Stomach (tissue), 9 donors: Measurements from ENCODE around the gene ACAP2. TPM values are rescaled to one million over a fixed set of nuclear protein-coding genes. Genes with fewer than 3 reads are reported as not detected.

ENCODE experiments used
- DNase-seq, 2 donors: peaks; one replicate each; pipeline versions ENCODE4 v3.0.0 to v3.0.0-alpha.2; 2013 to 2019
- H3K27ac ChIP-seq, 5 donors: fragments of 200-600 bp in 4 of 5; sonication (generic) in 4 of 5; one replicate each; pipeline ENCODE4 v1.5.1; 2013 to 2019; ENCODE audit warnings: mild to moderate bottlenecking in 1 of 5, moderate library complexity in 1 of 5
- H3K27me3 ChIP-seq, 3 donors: fragments of 200-600 bp; sonication (generic); one replicate each; pipeline ENCODE4 v1.5.1; 2017 to 2019; ENCODE audit warnings: mixed run types in 1 of 3
- H3K36me3 ChIP-seq, 4 donors: fragments of 200-600 bp; sonication (generic); 1 replicate in 3 of 4; 2 replicates in 1 of 4; pipeline ENCODE4 v1.5.1; 2016 to 2019
- H3K4me1 ChIP-seq, 4 donors: fragments of 200-600 bp; sonication (generic); one replicate each; pipeline ENCODE4 v1.5.1; 2016 to 2019
- H3K4me3 ChIP-seq, 4 donors: fragments of 200-600 bp; sonication (generic) in 3 of 4; one replicate each; pipeline ENCODE4 v1.5.1; 2016 to 2019; ENCODE audit warnings: mild to moderate bottlenecking in 1 of 4
- H3K9me3 ChIP-seq, 4 donors: fragments of 200-600 bp; sonication (generic); one replicate each; pipeline ENCODE4 v1.5.1; 2016 to 2019
- EP300 ChIP-seq: sonication (generic); formaldehyde crosslinking; IDR thresholded peaks from one replicate; pipeline ENCODE4 v1.6.1; 2017; ENCODE audit warnings: antibody characterized with exemption
- POLR2A ChIP-seq, 4 donors: fragments of 450-650 bp; IDR thresholded peaks; one replicate each; pipeline ENCODE4 v1.6.1; 2016; ENCODE audit warnings: antibody characterized with exemption in 4 of 4, control low read depth in 2 of 4, mild to moderate bottlenecking in 1 of 4, moderate library complexity in 1 of 4
- POLR2AphosphoS5 ChIP-seq, 3 donors: sonication (generic); formaldehyde crosslinking; IDR thresholded peaks; one replicate each; pipeline ENCODE4 v1.6.1; 2016; ENCODE audit warnings: antibody characterized with exemption in 3 of 3
- WGBS, 5 donors: extraction: QIAGEN DNeasy Blood & Tissue Kit in 3 of 5; methylation state at CpG; one replicate each; pipeline versions ENCODE4 v1.1.5 to v1.1.7; 2013 to 2018; 5-methylcytosine and 5-hydroxymethylcytosine counted together
- intact Hi-C: fragments of 100-400 bp; cut with DNase I; formaldehyde crosslinking; loops from one replicate; pipeline ENCODE4 v1.15.1; 2023; ENCODE audit warnings: low total_unique reads
- polyA plus RNA-seq, 3 donors: library from polyadenylated mRNA; stranded (reverse); fragments of 200-250 nt; gene quantifications; one replicate each; pipeline ENCODE4 v1.2.3, GENCODE V29; 2013
- total RNA-seq, 5 donors: library from RNA; depleted of rRNA; stranded (reverse); fragments of >200 nt; gene quantifications; one replicate each; pipeline versions ENCODE4 v1.1.0 to v1.2.3, GENCODE V29; 2014 to 2016
- TF ChIP-seq, protein P1 (sequence below), 7 experiments: fragments of 450-650 bp in 4 of 7; fragments of 200-600 bp in 3 of 7; sonication (generic) in 3 of 7; IDR thresholded peaks; one replicate each; pipeline ENCODE4 v1.5.1; 2016 to 2019; ENCODE audit warnings: antibody characterized with exemption in 7 of 7, control low read depth in 2 of 7, mild to moderate bottlenecking in 1 of 7
- donor health status: healthy with polysubstance abuse.
- donor health status: Bipolar disorder and iron deficiency.
- donor health status: healthy.

Gene ACAP2
- total and polyA plus RNA-seq, 8 donors = 4.6 to 159 (median 41.1) TPM

DNA sequence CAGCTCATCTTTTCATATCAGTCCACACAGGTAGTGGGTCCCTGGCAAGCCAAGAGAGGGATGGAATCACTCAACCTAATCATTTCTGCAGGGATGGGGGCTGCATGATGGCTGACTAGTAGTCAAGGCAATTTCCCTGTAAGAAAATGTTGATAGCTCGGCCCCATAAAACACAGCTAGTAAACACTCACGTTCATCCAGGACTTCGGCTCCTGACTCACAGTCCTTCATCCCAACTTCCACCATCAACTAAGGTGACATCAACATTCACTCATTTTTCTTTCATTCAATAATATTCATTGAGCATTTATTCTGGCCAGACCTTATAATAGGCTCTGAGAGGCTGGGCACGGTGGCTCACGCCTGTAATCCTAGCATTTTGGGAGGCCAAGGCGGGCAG lies 4.4 kb upstream of the ACAP2 start:
- peaks cover 7 to 25% (median 13%) of the 10 kb centered on the region in 4 donors for H3K4me1 ChIP-seq
- no peaks in the 10 kb centered on the region for H3K27me3 ChIP-seq
- no peak for DNase-seq
- no peaks in the 10 kb centered on the region for H3K36me3 ChIP-seq
- H3K9me3 ChIP-seq = no peaks in the 10 kb centered on the region
- H3K27ac ChIP-seq = no peak overlapping the region
- no peak for TF ChIP-seq EP300
- TF ChIP-seq, protein P1, sequence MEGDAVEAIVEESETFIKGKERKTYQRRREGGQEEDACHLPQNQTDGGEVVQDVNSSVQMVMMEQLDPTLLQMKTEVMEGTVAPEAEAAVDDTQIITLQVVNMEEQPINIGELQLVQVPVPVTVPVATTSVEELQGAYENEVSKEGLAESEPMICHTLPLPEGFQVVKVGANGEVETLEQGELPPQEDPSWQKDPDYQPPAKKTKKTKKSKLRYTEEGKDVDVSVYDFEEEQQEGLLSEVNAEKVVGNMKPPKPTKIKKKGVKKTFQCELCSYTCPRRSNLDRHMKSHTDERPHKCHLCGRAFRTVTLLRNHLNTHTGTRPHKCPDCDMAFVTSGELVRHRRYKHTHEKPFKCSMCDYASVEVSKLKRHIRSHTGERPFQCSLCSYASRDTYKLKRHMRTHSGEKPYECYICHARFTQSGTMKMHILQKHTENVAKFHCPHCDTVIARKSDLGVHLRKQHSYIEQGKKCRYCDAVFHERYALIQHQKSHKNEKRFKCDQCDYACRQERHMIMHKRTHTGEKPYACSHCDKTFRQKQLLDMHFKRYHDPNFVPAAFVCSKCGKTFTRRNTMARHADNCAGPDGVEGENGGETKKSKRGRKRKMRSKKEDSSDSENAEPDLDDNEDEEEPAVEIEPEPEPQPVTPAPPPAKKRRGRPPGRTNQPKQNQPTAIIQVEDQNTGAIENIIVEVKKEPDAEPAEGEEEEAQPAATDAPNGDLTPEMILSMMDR (IDR thresholded peaks at IDR 0.05) = no peak
- no peak for TF ChIP-seq POLR2A (IDR thresholded peaks at IDR 0.05)
- TF ChIP-seq POLR2AphosphoS5 (IDR thresholded peaks at IDR 0.05) = no peak
- intact Hi-C loops = no loop called here
- no peak overlapping the region for H3K4me3 ChIP-seq
- 92 to 96% (median 93%) methylated on average over 6 of the region's 6 CpGs for WGBS, 5 donors

- H3K9me3 ChIP-seq = no peaks in the 10 kb centered on the region
- 34 to 51% (median 44%) methylated on average over 3 of the region's 3 CpGs for WGBS, 5 donors
- intact Hi-C loops = no loop called here
- peaks cover 10 to 26% (median 15%) of the 10 kb centered on the region in 4 donors for H3K4me1 ChIP-seq
- H3K4me3 ChIP-seq = no peak overlapping the region
- H3K27ac ChIP-seq = no peak overlapping the region
- DNase-seq = peak in 1 of 2 donors; percentile 58
- TF ChIP-seq, protein P1 (IDR thresholded peaks at IDR 0.05) = no peak
- no peak for TF ChIP-seq POLR2A (IDR thresholded peaks at IDR 0.05)
- no peak for TF ChIP-seq POLR2AphosphoS5 (IDR thresholded peaks at IDR 0.05)
- TF ChIP-seq EP300 = no peak
- H3K27me3 ChIP-seq = no peaks in the 10 kb centered on the region
- no peaks in the 10 kb centered on the region for H3K36me3 ChIP-seq
These were observed 3.5 kb upstream of the ACAP2 start for GRCh38 chr3:195446359-195446758.

DNA sequence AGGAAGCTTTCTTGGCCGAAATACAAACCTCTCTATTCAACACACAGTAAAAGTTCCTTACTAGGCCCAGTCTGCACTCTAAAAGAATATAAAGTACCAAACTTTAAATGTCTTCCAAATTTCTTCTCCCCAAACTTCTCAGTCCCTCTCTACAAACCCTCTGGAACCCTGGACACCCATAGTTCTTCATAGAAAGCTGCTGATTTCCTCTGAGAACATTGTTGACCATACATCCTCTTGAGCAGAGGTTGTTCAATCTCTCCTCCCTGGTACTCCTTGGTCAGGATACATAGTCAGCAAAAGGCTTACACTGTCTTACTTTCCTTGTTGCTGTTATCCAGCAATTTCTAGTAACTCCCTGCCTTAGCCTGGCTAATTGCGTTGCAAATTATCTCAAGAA lies 3.1 kb upstream of the ACAP2 start:
- Histone ChIP-seq H3K27ac (no peak overlapping the region), H3K4me1 (peaks cover 15 to 26% (median 17%) of the 10 kb centered on the region in 4 donors), H3K27me3 (no peaks in the 10 kb centered on the region), H3K4me3 (no peak overlapping the region), H3K9me3 (no peaks in the 10 kb centered on the region), H3K36me3 (no peaks in the 10 kb centered on the region)
- DNase-seq = no peak
- no peak for TF ChIP-seq POLR2A (IDR thresholded peaks at IDR 0.05)
- no peak for TF ChIP-seq POLR2AphosphoS5 (IDR thresholded peaks at IDR 0.05)
- TF ChIP-seq, protein P1 (IDR thresholded peaks at IDR 0.05) = no peak
- TF ChIP-seq EP300 = no peak
- 75 to 81% (median 78%) methylated on average over 2 of the region's 2 CpGs for WGBS, 5 donors
- intact Hi-C loops = no loop called here

GRCh38 chr3:195443391-195443989 lies 670 bp upstream of the ACAP2 start:
- no peaks in the 10 kb centered on the region for H3K9me3 ChIP-seq
- peak overlapping the region; percentile 42 to 98 (median 67) for H3K27ac ChIP-seq
- no peaks in the 10 kb centered on the region for H3K27me3 ChIP-seq
- intact Hi-C loops = no loop called here
- TF ChIP-seq, protein P1 (IDR thresholded peaks at IDR 0.05) = no peak
- peak in 1 of 3 donors; percentile 22 for TF ChIP-seq POLR2AphosphoS5 (IDR thresholded peaks at IDR 0.05)
- WGBS, 5 donors = 11 to 16% (median 14%) methylated on average over 6 of the region's 6 CpGs
- no peaks in the 10 kb centered on the region for H3K36me3 ChIP-seq
- no peak for DNase-seq
- peaks cover 19 to 43% (median 33%) of the 10 kb centered on the region in 4 donors for H3K4me1 ChIP-seq
- peak overlapping the region; percentile 15 to 84 (median 32) for H3K4me3 ChIP-seq
